H1 (cell line): Measurements from ENCODE around the gene TCF4. TPM values are rescaled to one million over a fixed set of nuclear protein-coding genes. Genes with fewer than 3 reads are reported as not detected.

Experiments used
- BACH1 ChIP-seq: IDR thresholded peaks from 2 replicates; pipeline ENCODE4 v1.6.1; 2012; ENCODE audit warnings: low read length, improper control_type of control experiment
- CBX8 ChIP-seq: fragments of 300-800, 300-1000 bp; sonication (generic); IDR thresholded peaks from 2 replicates; pipeline ENCODE4 v1.7.1; 2016; ENCODE audit warnings: low read depth, low read length, borderline replicate concordance
- CHD7 ChIP-seq: fragments of 300-600 bp; sonication (generic); IDR thresholded peaks from 2 replicates; pipeline ENCODE4 v1.7.1; 2012; ENCODE audit warnings: low read length, moderate library complexity, mild to moderate bottlenecking, inconsistent platforms; ENCODE audit not compliant: insufficient replicate concordance
- CREB1 ChIP-seq: IDR thresholded peaks from 2 replicates; pipeline ENCODE4 v1.6.1; 2012; ENCODE audit warnings: inconsistent platforms
- E2F6 ChIP-seq: IDR thresholded peaks from 2 replicates; pipeline ENCODE4 v1.6.1; 2012; ENCODE audit warnings: inconsistent platforms
- EGR1 ChIP-seq: IDR thresholded peaks from 2 replicates; pipeline ENCODE4 v1.6.1; 2011; ENCODE audit warnings: low read depth, low read length, borderline replicate concordance
- EZH2 ChIP-seq: fragments of 200-600 bp; sonication (generic); IDR thresholded peaks from 2 replicates; pipeline ENCODE4 v1.7.1; 2012; ENCODE audit warnings: low read depth, mild to moderate bottlenecking, moderate library complexity, low read length, inconsistent platforms; ENCODE audit not compliant: severe bottlenecking
- JUN ChIP-seq: IDR thresholded peaks from 2 replicates; pipeline ENCODE4 v1.6.1; 2011; ENCODE audit warnings: low read depth, mild to moderate bottlenecking, improper control_type of control experiment, low read length
- MAX ChIP-seq: IDR thresholded peaks from 2 replicates; pipeline ENCODE4 v1.6.1; 2012; ENCODE audit warnings: inconsistent platforms
- RFX5 ChIP-seq: IDR thresholded peaks from 2 replicates; pipeline ENCODE4 v1.6.1; 2011; ENCODE audit warnings: low read depth, low read length, improper control_type of control experiment, borderline replicate concordance
- SIRT6 ChIP-seq: IDR thresholded peaks from one replicate; pipeline ENCODE4 v1.7.1; 2012; ENCODE audit warnings: low read length, inconsistent platforms
- SP1 ChIP-seq: IDR thresholded peaks from 2 replicates; pipeline ENCODE4 v1.6.1; 2011; ENCODE audit warnings: low read depth, low read length
- polyA plus RNA-seq, 7 experiments: library from polyadenylated mRNA; depleted of rRNA in 3 of 7; stranded (reverse) in 5 of 7; unstranded in 2 of 7; fragments of >200 nt in 5 of 7; fragments of 200-250 nt in 2 of 7; gene quantifications; 1 replicate in 5 of 7; 2 replicates in 1 of 7; 4 replicates in 1 of 7; pipeline versions ENCODE4 v1.2.1 to v1.2.3, GENCODE V29; 2011 to 2013; ENCODE audit warnings: missing spikeins in 2 of 7, mixed read lengths in 2 of 7
- total RNA-seq: library from RNA; stranded (reverse); fragmentation: NEBNext Ultra II Directional; extraction: Animal tissue kit (Norgen Biotek cat#: 25700); gene quantifications from 2 replicates; pipeline ENCODE4 v1.2.1, GENCODE V29; 2021

Gene TCF4
- total and polyA plus RNA-seq, 2 of the 8 experiments (the other 6 are each of a cell fraction or from before 2014, with no cell fraction given) = 59.3 to 118 TPM

GRCh38 chr18:55494899-55495298 is 93.1 kb downstream of the TCF4 start (continued):
- TF ChIP-seq CHD7 (no peak), MAX (no peak), EGR1 (no peak), SIRT6 (no peak), RFX5 (no peak), CREB1 (no peak), E2F6 (no peak), CBX8 (no peak), JUN (no peak), SP1 (no peak), EZH2 (no peak), BACH1 (no peak)
